ENCODE data around the gene DES. TPM values are rescaled to one million over a fixed set of nuclear protein-coding genes. Genes with fewer than 3 reads are reported as not detected.
A peak's percentile ranks its signal among the peaks of the same experiment; 100 is the strongest.

Gene DES
- total RNA-seq, 2 donors from 2014 or later = 12.7 to 23.1 TPM

DNA sequence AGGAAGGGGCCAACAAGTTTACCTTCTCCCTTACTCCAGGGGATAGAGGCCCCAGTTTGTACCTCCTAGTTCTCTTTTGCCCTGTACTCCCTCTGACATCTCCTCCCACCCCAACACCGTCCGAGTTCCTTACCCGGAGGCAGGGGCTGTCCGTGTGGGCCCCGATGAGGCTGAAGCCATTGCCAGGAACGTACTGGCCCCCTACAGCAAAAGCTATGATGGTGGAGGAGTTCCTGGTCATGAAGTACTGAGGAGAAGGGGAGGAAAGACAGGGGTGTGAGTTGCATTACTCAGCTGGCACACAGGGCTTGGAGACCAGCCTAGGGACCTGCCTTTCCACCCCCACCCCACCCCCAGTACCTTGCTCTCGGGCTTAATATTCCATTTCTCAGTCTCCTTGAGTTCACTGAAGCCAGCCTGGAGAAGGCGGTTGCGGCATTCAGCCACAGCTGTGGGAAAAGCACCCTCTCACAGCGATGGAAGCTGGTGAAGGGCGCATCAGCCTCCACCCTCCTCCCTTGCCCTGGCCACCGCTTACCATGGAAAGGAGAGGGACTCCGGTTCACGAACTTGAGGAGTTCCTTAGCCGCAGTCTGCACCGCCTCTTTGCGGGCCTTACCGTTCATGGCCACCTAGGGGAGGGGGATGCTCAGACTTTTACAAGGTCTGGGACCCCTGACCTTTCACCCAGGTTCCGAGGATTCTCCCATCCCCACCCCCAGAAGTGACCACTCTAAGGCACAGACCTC, 31.5 kb upstream of the DES start:
- peak overlapping the region; percentile 86 to 95 (median 92) for H3K27ac ChIP-seq
- WGBS, 2 donors = 45 to 61% methylated on average over 17 to 19 of the region's 19 CpGs

DNA sequence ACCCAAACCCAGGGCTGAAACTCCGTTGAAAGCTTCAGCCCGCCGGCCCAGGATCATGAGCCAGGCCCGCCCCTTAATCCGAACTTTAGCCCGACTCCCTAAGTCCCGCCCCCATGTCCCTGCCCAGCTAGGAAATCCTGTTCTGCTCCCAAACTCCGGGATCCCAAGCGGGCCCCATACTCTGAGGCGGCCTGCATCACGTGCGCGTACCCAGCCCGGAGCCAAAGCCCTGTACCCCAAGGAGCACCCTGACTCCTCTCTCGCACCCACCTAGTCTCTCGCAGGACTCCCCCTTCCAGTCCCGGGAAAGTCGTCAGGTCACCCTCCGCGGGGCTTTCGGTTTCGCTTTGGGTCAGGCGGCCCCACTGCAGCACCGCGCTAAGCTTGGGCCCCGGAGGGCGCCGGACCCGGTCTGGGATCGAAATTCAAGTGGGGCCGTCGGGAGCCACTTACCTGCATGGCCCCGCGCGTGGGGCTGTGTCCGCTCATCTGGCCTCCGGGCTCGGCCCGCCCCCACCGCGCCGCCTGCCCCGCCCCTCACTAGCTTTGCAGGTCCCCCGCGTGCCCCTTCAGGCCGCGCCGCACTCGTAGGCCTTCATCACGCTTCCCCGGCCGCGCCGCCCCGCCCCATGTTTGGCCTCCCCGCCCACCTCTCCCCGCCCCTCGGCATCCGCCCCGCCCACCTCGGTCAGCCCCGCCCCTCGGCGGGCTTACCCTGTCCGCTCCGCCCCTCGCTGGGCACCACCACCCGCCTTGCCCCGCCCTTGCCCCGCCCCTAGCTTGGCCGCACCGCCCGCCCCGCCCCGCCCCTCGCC, 30.7 kb upstream of the DES start, which contains the start of gene DNPEP:
Gene DNPEP, minus strand, starts transcription at position 607 of the 815 bp plus-strand sequence. Its CDS starts 118 bp downstream, at position 489.
- intact Hi-C loops (cut with DNase I) = no loop called here
- Histone ChIP-seq H3K9me3 (no peaks in the 10 kb centered on the region), H3K4me1 (peaks cover 11% of the 10 kb centered on the region), H3K27me3 (no peaks in the 10 kb centered on the region), H3K27ac (peak within 1 kb of the TSS; percentile 86 to 95 (median 92)), H3K36me3 (replicated peaks in 1 of 2; ENCODE audit: insufficient read depth in 1 of 2, low read depth in 2 of 2) (peaks cover 10 to 18% of the 10 kb centered on the region in 2 donors), H3K4me3 (peak within 1 kb of the TSS; percentile 60 to 77)
- DNase-seq = peak; percentile 77 to 87 (median 82)
- ATAC-seq = peak; percentile 76
- peak; percentile 18 to 71 (median 68) for TF ChIP-seq POLR2A (IDR thresholded peaks at IDR 0.05)
- TF ChIP-seq, protein P1, sequence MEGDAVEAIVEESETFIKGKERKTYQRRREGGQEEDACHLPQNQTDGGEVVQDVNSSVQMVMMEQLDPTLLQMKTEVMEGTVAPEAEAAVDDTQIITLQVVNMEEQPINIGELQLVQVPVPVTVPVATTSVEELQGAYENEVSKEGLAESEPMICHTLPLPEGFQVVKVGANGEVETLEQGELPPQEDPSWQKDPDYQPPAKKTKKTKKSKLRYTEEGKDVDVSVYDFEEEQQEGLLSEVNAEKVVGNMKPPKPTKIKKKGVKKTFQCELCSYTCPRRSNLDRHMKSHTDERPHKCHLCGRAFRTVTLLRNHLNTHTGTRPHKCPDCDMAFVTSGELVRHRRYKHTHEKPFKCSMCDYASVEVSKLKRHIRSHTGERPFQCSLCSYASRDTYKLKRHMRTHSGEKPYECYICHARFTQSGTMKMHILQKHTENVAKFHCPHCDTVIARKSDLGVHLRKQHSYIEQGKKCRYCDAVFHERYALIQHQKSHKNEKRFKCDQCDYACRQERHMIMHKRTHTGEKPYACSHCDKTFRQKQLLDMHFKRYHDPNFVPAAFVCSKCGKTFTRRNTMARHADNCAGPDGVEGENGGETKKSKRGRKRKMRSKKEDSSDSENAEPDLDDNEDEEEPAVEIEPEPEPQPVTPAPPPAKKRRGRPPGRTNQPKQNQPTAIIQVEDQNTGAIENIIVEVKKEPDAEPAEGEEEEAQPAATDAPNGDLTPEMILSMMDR (IDR thresholded peaks at IDR 0.05) = no peak
- WGBS, 2 donors = 0 to 1% methylated on average over 19 to 43 of the region's 76 CpGs

More for the DNA sequence above, 31.5 kb upstream of the DES start:
- Histone ChIP-seq H3K4me3 (peak overlapping the region; percentile 60 to 77), H3K4me1 (peaks cover 11% of the 10 kb centered on the region), H3K27me3 (no peaks in the 10 kb centered on the region), H3K9me3 (no peaks in the 10 kb centered on the region), H3K36me3 (replicated peaks in 1 of 2; ENCODE audit: insufficient read depth in 1 of 2, low read depth in 2 of 2) (peaks cover 10 to 24% of the 10 kb centered on the region in 2 donors)
- DNase-seq (no peak), ATAC-seq (no peak)
- intact Hi-C loops (cut with DNase I) = no loop called here
- TF ChIP-seq, protein P1 (IDR thresholded peaks at IDR 0.05) = no peak
- TF ChIP-seq POLR2A (IDR thresholded peaks at IDR 0.05) = no peak

DNA sequence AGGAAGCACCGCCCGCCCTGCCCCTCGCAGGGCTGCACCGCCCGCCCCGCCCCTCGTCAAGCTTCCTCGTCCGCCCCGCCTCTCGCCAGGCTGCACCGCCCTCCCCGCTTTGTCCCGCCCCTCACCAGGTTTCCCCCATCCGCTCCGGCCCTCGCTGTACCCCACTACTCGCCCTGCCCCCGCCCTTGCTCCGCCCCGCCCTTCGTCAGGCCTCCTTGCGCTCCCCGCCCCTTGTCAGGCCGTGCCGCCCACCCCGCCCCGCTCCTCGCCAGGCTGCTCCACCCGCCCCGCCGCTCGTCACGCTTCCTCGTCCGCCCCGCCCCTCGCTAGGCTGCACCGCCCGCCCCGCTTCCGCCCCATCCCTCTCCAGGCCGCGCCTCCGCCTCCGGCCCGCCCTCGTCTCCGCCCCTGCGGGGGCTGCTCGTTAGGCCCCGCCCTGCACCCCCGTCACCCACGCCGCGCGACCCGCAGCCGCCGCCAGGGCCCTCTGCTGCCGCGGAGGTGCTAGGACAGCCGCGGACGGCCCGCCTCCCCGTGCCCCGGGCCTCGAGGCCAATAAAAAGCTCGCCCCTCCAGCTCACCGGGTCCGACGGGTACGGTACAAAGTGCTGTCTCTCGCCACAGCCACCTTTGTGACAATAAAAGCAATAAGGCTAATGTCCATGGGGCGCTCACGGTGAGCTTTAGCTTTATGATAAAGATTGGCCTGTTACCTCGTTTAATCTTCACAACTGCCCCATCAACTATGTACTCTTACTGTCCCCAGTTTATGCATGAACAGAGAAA, 29.9 kb upstream of the DES start:
- intact Hi-C loops (cut with DNase I) = no loop called here
- peak; percentile 98 to 99 (median 98) for DNase-seq
- no peaks in the 10 kb centered on the region for H3K9me3 ChIP-seq
- no peak for TF ChIP-seq POLR2A (IDR thresholded peaks at IDR 0.05)
- TF ChIP-seq, protein P1 (IDR thresholded peaks at IDR 0.05) = peak; percentile 54 to 95 (median 67)
- WGBS, 2 donors = 0 to 1% methylated on average over 7 to 60 of the region's 78 CpGs
- peak overlapping the region; percentile 37 to 95 (median 82) for H3K27ac ChIP-seq
- peak; percentile 87 for ATAC-seq
- H3K4me3 ChIP-seq = peak overlapping the region in 1 of 2 donors; percentile 77
- peaks cover 11% of the 10 kb centered on the region for H3K4me1 ChIP-seq
- H3K36me3 ChIP-seq (replicated peaks in 1 of 2; ENCODE audit: insufficient read depth in 1 of 2, low read depth in 2 of 2) = peaks cover 10 to 15% of the 10 kb centered on the region in 2 donors
- no peaks in the 10 kb centered on the region for H3K27me3 ChIP-seq

DNA sequence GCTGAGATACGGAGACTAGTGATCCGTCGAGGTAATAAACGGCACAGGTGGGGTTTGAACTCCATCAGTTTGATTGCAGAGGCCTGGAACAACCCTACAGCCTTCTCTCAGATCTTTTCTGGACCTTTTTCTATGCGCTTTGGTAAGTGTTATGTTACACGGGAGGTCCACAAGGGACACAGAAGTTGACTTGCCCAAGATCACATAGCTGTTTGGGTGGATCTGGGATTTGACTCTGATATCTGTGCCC, 29.3 kb upstream of the DES start:
- WGBS, 2 donors = 28 to 37% methylated on average over 6 of the region's 6 CpGs
- no peaks in the 10 kb centered on the region for H3K9me3 ChIP-seq
- peaks cover 11% of the 10 kb centered on the region for H3K4me1 ChIP-seq
- no peak for ATAC-seq
- DNase-seq = no peak
- H3K4me3 ChIP-seq = no peak overlapping the region
- TF ChIP-seq, protein P1 (IDR thresholded peaks at IDR 0.05) = no peak
- no peak for TF ChIP-seq POLR2A (IDR thresholded peaks at IDR 0.05)
- no peaks in the 10 kb centered on the region for H3K27me3 ChIP-seq
- peak overlapping the region; percentile 37 to 95 (median 82) for H3K27ac ChIP-seq
- intact Hi-C loops (cut with DNase I) = no loop called here
- peaks cover 10 to 12% of the 10 kb centered on the region in 2 donors for H3K36me3 ChIP-seq (replicated peaks in 1 of 2; ENCODE audit: insufficient read depth in 1 of 2, low read depth in 2 of 2)

Measured in body of pancreas (tissue), 4 donors.